K562 (cell line): ENCODE measurements around the gene LRRC27. TPM values are rescaled to one million over a fixed set of nuclear protein-coding genes. Genes with fewer than 3 reads are reported as not detected.

Source experiments
- ATAC-seq: fragments of 200-7000 bp; cut with Tn5 transposase; 3 replicates; pipeline ENCODE4 v1.9.1; 2020; ENCODE audit warnings: moderate library complexity
- BruUV-seq: library from RNA; stranded (reverse); fragments of 400-500 nt; replicated peaks from 2 replicates; lab custom pipeline; 2021; lab: Mats Ljungman, UMichigan
- CTCF ChIA-PET: fragments of 300-600 bp; formaldehyde crosslinking; extraction: SDS; loops from one replicate; lab custom pipeline; 2021; ENCODE audit warnings: low intra/inter-chr PET ratio; lab: Yijun Ruan, JAX
- POLR2A ChIA-PET: fragments of 300-600, 350-650 bp; sonication (Branson Sonifier 250); formaldehyde crosslinking; extraction: SDS; loops from one replicate; lab custom pipeline; 2021; ENCODE audit warnings: antibody characterized with exemption, inconsistent platforms; lab: Yijun Ruan, JAX
- DNase-seq, 4 experiments: peaks; one replicate each; pipeline versions ENCODE4 v3.0.0 to v3.0.0-alpha.2; 2011 to 2018; ENCODE audit warnings: low spot score in 3 of 4, mixed read lengths in 3 of 4; ENCODE audit errors: extremely low read depth in 1 of 4
- FAIRE-seq: peaks from 2 replicates; lab custom pipeline; 2011; peaks lifted over from hg19 to GRCh38; lab: Jason Lieb, UNC
- H2AFZ ChIP-seq: 2 replicates; pipeline ENCODE4 v1.6.0; 2011; ENCODE audit warnings: low read depth, low read length, control low read depth, inconsistent platforms
- H3K27ac ChIP-seq: fragments of 200-600 bp; 3 replicates; pipeline ENCODE4 v1.8.0; 2011; ENCODE audit warnings: low read depth, mild to moderate bottlenecking, control low read depth, inconsistent platforms, low read length, moderate library complexity, mixed read lengths; ENCODE audit errors: extremely low read depth
- H3K27me3 ChIP-seq, 2 experiments: fragments of 300-600 bp in 1 of 2; 2 replicates in 1 of 2; 3 replicates in 1 of 2; pipeline versions ENCODE4 v1.6.0 to v1.8.0; 2011; ENCODE audit warnings: inconsistent platforms in 2 of 2, low read length in 2 of 2, mild to moderate bottlenecking in 1 of 2, mixed read lengths in 1 of 2, moderate library complexity in 1 of 2; ENCODE audit not compliant: control insufficient read depth in 2 of 2, insufficient read depth in 2 of 2
- H3K36me3 ChIP-seq: fragments of 300-600 bp; 3 replicates; pipeline ENCODE4 v1.8.0; 2011; ENCODE audit warnings: mild to moderate bottlenecking, low read length, inconsistent platforms; ENCODE audit not compliant: control insufficient read depth, insufficient read depth
- H3K4me1 ChIP-seq, 2 experiments: fragments of 200-600 bp in 1 of 2; replicated peaks in 1 of 2; 2 replicates in 1 of 2; 3 replicates in 1 of 2; pipeline versions ENCODE4 v1.5.1 to v1.8.0; 2011; ENCODE audit warnings: inconsistent platforms in 2 of 2, low read length in 2 of 2, mild to moderate bottlenecking in 1 of 2, mixed read lengths in 1 of 2, moderate library complexity in 1 of 2; ENCODE audit not compliant: control insufficient read depth in 2 of 2, insufficient read depth in 2 of 2
- H3K4me2 ChIP-seq: 2 replicates; pipeline ENCODE4 v1.6.1; 2011; ENCODE audit warnings: low read length, control low read depth, inconsistent platforms, mixed read lengths; ENCODE audit not compliant: insufficient read depth
- H3K4me3 ChIP-seq: fragments of 200-600 bp; sonication (generic), shearing (Covaris generic); 2 replicates; pipeline ENCODE4 v1.5.1; 2016; ENCODE audit warnings: control low read depth, inconsistent platforms
- H3K79me2 ChIP-seq: fragments of 200-600 bp; 3 replicates; pipeline ENCODE4 v1.8.0; 2011; ENCODE audit warnings: low read length, inconsistent platforms; ENCODE audit not compliant: control insufficient read depth, insufficient read depth
- H3K9ac ChIP-seq, 2 experiments: 2 replicates each; pipeline versions ENCODE4 v1.6.0 to v1.6.1; 2011; ENCODE audit warnings: low read depth in 2 of 2, low read length in 2 of 2, control low read depth in 1 of 2, inconsistent platforms in 1 of 2, mild to moderate bottlenecking in 1 of 2, mixed read lengths in 1 of 2; ENCODE audit not compliant: insufficient read depth in 1 of 2
- H3K9me1 ChIP-seq: one replicate; pipeline ENCODE4 v1.6.0; 2011; ENCODE audit warnings: inconsistent platforms, mild to moderate bottlenecking, low read length, moderate library complexity; ENCODE audit not compliant: control insufficient read depth, insufficient read depth
- H3K9me3 ChIP-seq: replicated peaks from 2 replicates; pipeline ENCODE4 v1.5.1; 2011; ENCODE audit warnings: low read depth, low read length, inconsistent platforms; ENCODE audit not compliant: control insufficient read depth, insufficient read depth
- H4K20me1 ChIP-seq: replicated peaks from 2 replicates; pipeline ENCODE4 v1.6.1; 2011; ENCODE audit warnings: low read length, inconsistent platforms, mixed read lengths; ENCODE audit not compliant: control insufficient read depth, insufficient read depth
- CTBP1 ChIP-seq: fragments of 450-650 bp; IDR thresholded peaks from 2 replicates; pipeline ENCODE4 v1.6.1; 2016; ENCODE audit warnings: borderline replicate concordance
- DMBX1 ChIP-seq: fragments of 250-450 bp; sonication (Bioruptor Pico); IDR thresholded peaks from 2 replicates; pipeline ENCODE4 v1.8.0; 2022; ENCODE audit warnings: inconsistent platforms, mild to moderate bottlenecking, moderate library complexity, borderline replicate concordance
- ERF ChIP-seq: fragments of 450-650 bp; formaldehyde crosslinking; IDR thresholded peaks from 2 replicates; pipeline ENCODE4 v1.4.0; 2020; ENCODE audit warnings: mild to moderate bottlenecking, mixed read lengths
- GTF2E2 ChIP-seq: fragments of 200-800 bp; sonication (Bioruptor generic); IDR thresholded peaks from 2 replicates; pipeline ENCODE4 v1.6.1; 2016; ENCODE audit warnings: missing genetic modification characterization, missing compliant biosample characterization
- IRF1 ChIP-seq: sonication (generic); formaldehyde crosslinking; IDR thresholded peaks from 2 replicates; pipeline ENCODE4 v1.8.0; 2022; ENCODE audit warnings: missing genetic modification reagents, mild to moderate bottlenecking, borderline replicate concordance
- MAFF ChIP-seq: IDR thresholded peaks from 2 replicates; pipeline ENCODE4 v1.6.1; 2012; ENCODE audit warnings: low read length, improper control_type of control experiment
- MEF2D ChIP-seq: conservative IDR thresholded peaks from 2 replicates; pipeline ENCODE4 v1.6.1; 2016; ENCODE audit warnings: low read depth, missing genetic modification characterization, missing compliant biosample characterization
- MTA2 ChIP-seq: fragments of 450-650 bp; IDR thresholded peaks from 2 replicates; pipeline ENCODE4 v1.6.1; 2016; ENCODE audit warnings: low read depth
- NCOA1 ChIP-seq: fragments of 450-650 bp; IDR thresholded peaks from 2 replicates; pipeline ENCODE4 v1.6.1; 2016; ENCODE audit warnings: low read depth
- RBM25 ChIP-seq: fragments of 200-400 bp; formaldehyde crosslinking; IDR thresholded peaks from 2 replicates; pipeline ENCODE4 v1.6.1; 2018; ENCODE audit warnings: low read length, low read depth, moderate library complexity; ENCODE audit not compliant: severe bottlenecking
- SIN3B ChIP-seq: fragments of 450-650 bp; IDR thresholded peaks from 2 replicates; pipeline ENCODE4 v1.6.1; 2017; ENCODE audit warnings: low read depth, mild to moderate bottlenecking, moderate library complexity
- TOE1 ChIP-seq, 2 experiments: fragments of 450-650 bp in 1 of 2; sonication (generic) in 1 of 2; formaldehyde crosslinking in 1 of 2; IDR thresholded peaks; 2 replicates each; pipeline versions ENCODE4 v1.7.1 to v1.8.0; 2016 to 2022; ENCODE audit warnings: borderline replicate concordance in 2 of 2, mild to moderate bottlenecking in 2 of 2, antibody characterized with exemption in 1 of 2, inconsistent platforms in 1 of 2, low read depth in 1 of 2, missing genetic modification reagents in 1 of 2, moderate library complexity in 1 of 2
- ZNF780A ChIP-seq: fragments of 250-450 bp; sonication (Bioruptor Pico); IDR thresholded peaks from 2 replicates; pipeline ENCODE4 v1.5.0; 2021; ENCODE audit warnings: mild to moderate bottlenecking
- WGBS: fragments of 100-300 bp; shearing (Covaris generic); methylation state at CpG from one replicate; pipeline ENCODE4 v1.1.6; 2016; ENCODE audit warnings: low coverage, mixed read lengths; ENCODE audit not compliant: insufficient coverage; ENCODE audit errors: missing lambda C conversion rate; 5-methylcytosine and 5-hydroxymethylcytosine counted together
- in situ Hi-C: fragments of 300-500 bp; cut with MboI; formaldehyde crosslinking; loops from 4 replicates; pipeline ENCODE4 v1.15.0; 2018; ENCODE audit warnings: inconsistent platforms, mixed read lengths
- intact Hi-C: fragments of 100-400 bp; cut with micrococcal nuclease; formaldehyde crosslinking; loops from 2 replicates; pipeline ENCODE4 v1.14.2; 2022
- polyA plus RNA-seq, 8 experiments: library from polyadenylated mRNA; depleted of rRNA in 4 of 8; stranded (reverse) in 5 of 8; unstranded in 3 of 8; fragments of >200 nt; fragmentation: Nextera tagmentation in 2 of 8; fragmentation: Illumina TruSeq in 1 of 8; extraction: Ambion mirVana in 2 of 8; extraction: Trizol in 1 of 8; gene quantifications; 2 replicates each; pipeline versions ENCODE4 v1.2.1 to v1.2.3, GENCODE V29; 2011 to 2014; ENCODE audit warnings: inconsistent platforms in 1 of 8, missing spikeins in 1 of 8
- total RNA-seq, 7 experiments: library from RNA; depleted of rRNA in 6 of 7; stranded (reverse); fragments of >200 nt in 6 of 7; fragmentation: Illumina TruSeq in 2 of 7; extraction: Trizol in 2 of 7; gene quantifications; 2 replicates each; pipeline versions ENCODE4 v1.2.1 to v1.2.3, GENCODE V29; 2011 to 2021; ENCODE audit warnings: low replicate concordance in 1 of 7
- TF ChIP-seq, protein P1 (sequence below): fragments of 450-650 bp; formaldehyde crosslinking; conservative IDR thresholded peaks from 2 replicates; pipeline ENCODE4 v1.4.0; 2022; ENCODE audit warnings: mild to moderate bottlenecking, missing genetic modification characterization
- TF ChIP-seq, protein P2 (sequence below): IDR thresholded peaks from 3 replicates; pipeline ENCODE4 v1.6.1; 2011; ENCODE audit warnings: borderline replicate concordance, mild to moderate bottlenecking, moderate library complexity; ENCODE audit not compliant: insufficient read length; ENCODE audit errors: extremely low read depth
- TF ChIP-seq, protein P3 (sequence below): fragments of 450-650 bp; formaldehyde crosslinking; IDR thresholded peaks from 2 replicates; pipeline ENCODE4 v1.4.0; 2022; ENCODE audit warnings: mild to moderate bottlenecking, moderate library complexity

Gene LRRC27
- total and polyA plus RNA-seq, 9 of the 15 experiments (the other 6 are each of a cell fraction or from before 2014, with no cell fraction given): 0.10 to 2.7 (median 1.4) TPM

DNA sequence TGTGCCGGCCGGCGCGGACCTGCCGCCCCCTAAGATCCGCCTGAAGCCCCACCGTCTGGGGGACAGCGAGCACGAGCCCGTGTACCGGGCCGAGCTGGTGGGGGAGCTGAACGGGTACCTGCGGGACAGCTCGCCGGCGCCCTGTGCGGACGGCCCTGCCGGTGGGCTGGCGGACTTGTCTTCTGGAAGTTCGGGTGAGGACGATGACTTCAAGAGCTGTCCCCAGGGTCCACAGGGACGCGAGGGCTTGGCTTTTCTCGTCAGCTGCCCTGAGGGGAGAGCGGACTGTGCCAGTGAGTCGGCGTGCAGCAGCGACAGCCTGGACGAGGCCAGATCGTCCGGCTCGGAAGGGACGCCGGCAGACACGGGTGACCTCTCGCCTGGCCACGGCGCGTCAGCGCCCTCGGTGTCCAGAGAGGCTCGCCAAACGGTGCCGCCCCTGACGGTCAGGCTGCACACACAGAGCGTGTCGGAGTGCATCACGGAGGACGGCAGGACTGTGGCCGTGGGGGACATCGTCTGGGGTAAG is 73.5 kb downstream of the LRRC27 start:
- no peaks in the 10 kb centered on the region for H3K79me2 ChIP-seq
- no peak overlapping the region for H3K4me2 ChIP-seq
- H3K4me3 ChIP-seq: no peak overlapping the region
- no peak overlapping the region for H3K27ac ChIP-seq
- no peak for ATAC-seq
- intact Hi-C loops (no loop called here), in situ Hi-C loops (no loop called here)
- H3K36me3 ChIP-seq: peaks cover 12% of the 10 kb centered on the region; the same call in 1 of the 3 replicates
- no peaks in the 10 kb centered on the region for H4K20me1 ChIP-seq
- H3K4me1 ChIP-seq: peaks cover 0 to 50% of the 10 kb centered on the region in 2 experiments; a peak in 2 of 5 replicates
- H3K9ac ChIP-seq: no peak overlapping the region
- H2AFZ ChIP-seq: no peak overlapping the region
- 95% methylated on average over 12 of the region's 53 CpGs for WGBS
- no peaks in the 10 kb centered on the region for H3K27me3 ChIP-seq
- H3K9me3 ChIP-seq: no peaks in the 10 kb centered on the region
- BruUV-seq: no TSS peak
- POLR2A ChIA-PET: interaction anchor here (0.6 kb wide), 1 partner anchor 868 kb away, joined by 3 read pairs; no protein-coding TSS in a partner anchor
- DNase-seq: no peak
- no peak for FAIRE-seq
- CTCF ChIA-PET: no interaction called here
- no peaks in the 10 kb centered on the region for H3K9me1 ChIP-seq
- TF ChIP-seq, protein P1, sequence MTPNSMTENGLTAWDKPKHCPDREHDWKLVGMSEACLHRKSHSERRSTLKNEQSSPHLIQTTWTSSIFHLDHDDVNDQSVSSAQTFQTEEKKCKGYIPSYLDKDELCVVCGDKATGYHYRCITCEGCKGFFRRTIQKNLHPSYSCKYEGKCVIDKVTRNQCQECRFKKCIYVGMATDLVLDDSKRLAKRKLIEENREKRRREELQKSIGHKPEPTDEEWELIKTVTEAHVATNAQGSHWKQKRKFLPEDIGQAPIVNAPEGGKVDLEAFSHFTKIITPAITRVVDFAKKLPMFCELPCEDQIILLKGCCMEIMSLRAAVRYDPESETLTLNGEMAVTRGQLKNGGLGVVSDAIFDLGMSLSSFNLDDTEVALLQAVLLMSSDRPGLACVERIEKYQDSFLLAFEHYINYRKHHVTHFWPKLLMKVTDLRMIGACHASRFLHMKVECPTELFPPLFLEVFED (CRISPR knock-in tag): no peak
- TF ChIP-seq SIN3B (no peak), MAFF (no peak), MEF2D (no peak), MTA2 (no peak), RBM25 (no peak), NCOA1 (no peak), CTBP1 (no peak), TOE1 (IDR thresholded peaks at IDR 0.05; ENCODE audit: borderline replicate concordance) (no peak), TOE1 (CRISPR knock-in tag; IDR thresholded peaks at IDR 0.05; ENCODE audit: borderline replicate concordance, low read depth) (no peak), ZNF780A (CRISPR knock-in tag) (no peak), DMBX1 (CRISPR knock-in tag) (no peak), GTF2E2 (tag) (no peak), ERF (no peak), IRF1 (CRISPR knock-in tag) (no peak)
- TF ChIP-seq, protein P2, sequence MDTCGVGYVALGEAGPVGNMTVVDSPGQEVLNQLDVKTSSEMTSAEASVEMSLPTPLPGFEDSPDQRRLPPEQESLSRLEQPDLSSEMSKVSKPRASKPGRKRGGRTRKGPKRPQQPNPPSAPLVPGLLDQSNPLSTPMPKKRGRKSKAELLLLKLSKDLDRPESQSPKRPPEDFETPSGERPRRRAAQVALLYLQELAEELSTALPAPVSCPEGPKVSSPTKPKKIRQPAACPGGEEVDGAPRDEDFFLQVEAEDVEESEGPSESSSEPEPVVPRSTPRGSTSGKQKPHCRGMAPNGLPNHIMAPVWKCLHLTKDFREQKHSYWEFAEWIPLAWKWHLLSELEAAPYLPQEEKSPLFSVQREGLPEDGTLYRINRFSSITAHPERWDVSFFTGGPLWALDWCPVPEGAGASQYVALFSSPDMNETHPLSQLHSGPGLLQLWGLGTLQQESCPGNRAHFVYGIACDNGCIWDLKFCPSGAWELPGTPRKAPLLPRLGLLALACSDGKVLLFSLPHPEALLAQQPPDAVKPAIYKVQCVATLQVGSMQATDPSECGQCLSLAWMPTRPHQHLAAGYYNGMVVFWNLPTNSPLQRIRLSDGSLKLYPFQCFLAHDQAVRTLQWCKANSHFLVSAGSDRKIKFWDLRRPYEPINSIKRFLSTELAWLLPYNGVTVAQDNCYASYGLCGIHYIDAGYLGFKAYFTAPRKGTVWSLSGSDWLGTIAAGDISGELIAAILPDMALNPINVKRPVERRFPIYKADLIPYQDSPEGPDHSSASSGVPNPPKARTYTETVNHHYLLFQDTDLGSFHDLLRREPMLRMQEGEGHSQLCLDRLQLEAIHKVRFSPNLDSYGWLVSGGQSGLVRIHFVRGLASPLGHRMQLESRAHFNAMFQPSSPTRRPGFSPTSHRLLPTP: no peak
- TF ChIP-seq, protein P3, sequence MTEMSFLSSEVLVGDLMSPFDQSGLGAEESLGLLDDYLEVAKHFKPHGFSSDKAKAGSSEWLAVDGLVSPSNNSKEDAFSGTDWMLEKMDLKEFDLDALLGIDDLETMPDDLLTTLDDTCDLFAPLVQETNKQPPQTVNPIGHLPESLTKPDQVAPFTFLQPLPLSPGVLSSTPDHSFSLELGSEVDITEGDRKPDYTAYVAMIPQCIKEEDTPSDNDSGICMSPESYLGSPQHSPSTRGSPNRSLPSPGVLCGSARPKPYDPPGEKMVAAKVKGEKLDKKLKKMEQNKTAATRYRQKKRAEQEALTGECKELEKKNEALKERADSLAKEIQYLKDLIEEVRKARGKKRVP (CRISPR knock-in tag): no peak
